HEK293T (cell line): Measurements from ENCODE around the gene DUSP22.

Experiments used
- FOXM1 ChIP-seq: fragments of 450-650 bp; IDR thresholded peaks from 2 replicates; pipeline ENCODE4 v1.6.1; 2017; ENCODE audit warnings: mild to moderate bottlenecking, borderline replicate concordance
- L3MBTL2 ChIP-seq: fragments of 450-650 bp; conservative IDR thresholded peaks from 2 replicates; pipeline ENCODE4 v1.6.1; 2016; ENCODE audit warnings: mild to moderate bottlenecking
- TARDBP ChIP-seq: fragments of 450-650 bp; IDR thresholded peaks from 2 replicates; pipeline ENCODE4 v1.6.1; 2016

DNA sequence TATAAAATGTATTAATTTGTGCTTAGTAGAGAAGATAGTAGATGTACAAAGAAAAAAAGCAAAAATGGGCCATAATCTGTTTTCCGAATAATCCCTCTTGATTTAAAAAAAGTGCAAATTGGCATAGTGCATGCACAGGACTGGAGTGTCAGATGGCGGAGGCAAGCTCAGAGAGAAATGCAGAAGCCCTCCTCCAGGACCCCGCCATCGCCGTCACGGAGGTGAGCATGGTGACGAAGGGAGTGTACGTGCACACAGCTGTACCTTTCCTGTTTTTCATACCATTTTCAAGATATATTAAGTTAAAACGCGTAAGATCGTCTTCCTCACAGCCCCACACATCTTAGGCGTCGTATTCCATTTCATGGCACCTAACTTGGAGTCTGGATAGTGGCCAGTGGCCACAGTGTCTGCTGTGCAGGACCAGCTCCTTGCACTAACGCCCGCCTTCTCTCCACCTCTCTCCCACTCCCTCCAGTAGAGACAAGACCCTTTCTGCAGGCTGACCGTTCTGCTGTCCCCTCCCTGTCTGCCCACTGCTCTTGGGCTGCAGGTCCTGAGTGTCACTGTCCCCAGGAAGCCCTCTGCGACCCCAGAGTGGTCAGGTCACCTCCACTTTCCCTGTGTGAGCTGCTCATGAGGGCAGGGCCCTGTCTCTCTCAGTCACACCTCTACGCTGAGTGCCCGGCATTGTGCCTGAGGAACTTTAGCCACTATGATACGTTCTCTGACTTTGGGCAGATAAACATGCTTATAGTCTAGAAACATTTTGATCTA, 9.8 kb downstream of the DUSP22 start:
- no peak for TF ChIP-seq FOXM1
- TF ChIP-seq L3MBTL2: no peak
- TF ChIP-seq TARDBP: no peak
